ENCODE measurements around the gene ANAPC15. TPM values are rescaled to one million over a fixed set of nuclear protein-coding genes. Genes with fewer than 3 reads are reported as not detected.
A peak's percentile ranks its signal among the peaks of the same experiment; 100 is the strongest.

The ANAPC15 gene
- total and polyA plus RNA-seq, 2 of the 13 experiments (the other 11 are each of a cell fraction or from before 2014, with no cell fraction given): 18.8 to 25.7 TPM

GRCh38 chr11:72080326-72081183, 31.9 kb downstream of the ANAPC15 start, which contains the start of the genes LRRC51 and NUMA1 (continued):
- TF ChIP-seq ZNF407 (CRISPR knock-in tag; IDR thresholded peaks at IDR 0.05; ENCODE audit: not compliant biosample characterization) (no peak), JUN (CRISPR knock-in tag; IDR thresholded peaks at IDR 0.05) (no peak), ELF4 (CRISPR knock-in tag; IDR thresholded peaks at IDR 0.05; ENCODE audit: borderline replicate concordance) (peak; percentile 89), ZNF333 (CRISPR knock-in tag; IDR thresholded peaks at IDR 0.05; ENCODE audit: borderline replicate concordance) (no peak), ZNF609 (CRISPR knock-in tag; IDR thresholded peaks at IDR 0.05; ENCODE audit: borderline replicate concordance) (no peak), KMT2A (CRISPR knock-in tag; IDR thresholded peaks at IDR 0.05) (peak; percentile 27; the same call in 1 of the 2 replicates), NCOA5 (CRISPR knock-in tag; IDR thresholded peaks at IDR 0.05) (no peak), MIXL1 (CRISPR knock-in tag; IDR thresholded peaks at IDR 0.05) (peak; percentile 92), U2AF2 (IDR thresholded peaks at IDR 0.05; ENCODE audit: low read depth, low read length) (peak; percentile 82; the same call in 1 of the 2 replicates), ZNF850 (CRISPR knock-in tag; conservative IDR thresholded peaks at IDR 0.05) (no peak), KLF13 (CRISPR knock-in tag; IDR thresholded peaks at IDR 0.05) (no peak), ZNF605 (CRISPR knock-in tag; IDR thresholded peaks at IDR 0.05) (peak; percentile 76), BCLAF1 (IDR thresholded peaks at IDR 0.05) (no peak)
